H9 (cell line): Measurements from ENCODE around the gene DSG4. TPM values are rescaled to one million over a fixed set of nuclear protein-coding genes. Genes with fewer than 3 reads are reported as not detected.

Experiments used
- DNase-seq: peaks from one replicate; pipeline ENCODE4 v3.0.0-alpha.2; 2017
- H2AFZ ChIP-seq: one replicate; pipeline ENCODE4 v1.6.1; 2013; ENCODE audit warnings: mild to moderate bottlenecking, low read length, control low read depth, moderate library complexity
- H2AK5ac ChIP-seq: 2 replicates; pipeline ENCODE4 v1.6.1; 2013; ENCODE audit warnings: low read length, control low read depth, mixed read lengths; ENCODE audit not compliant: insufficient read length
- H2BK120ac ChIP-seq: one replicate; pipeline ENCODE4 v1.6.1; 2013; ENCODE audit warnings: low read depth, mild to moderate bottlenecking, low read length, control low read depth, inconsistent platforms; ENCODE audit not compliant: poor library complexity, severe bottlenecking
- H2BK12ac ChIP-seq: 2 replicates; pipeline ENCODE4 v1.6.1; 2013; ENCODE audit warnings: low read length, control low read depth, mixed read lengths, low read depth; ENCODE audit not compliant: insufficient read length
- H2BK15ac ChIP-seq: 2 replicates; pipeline ENCODE4 v1.6.1; 2013; ENCODE audit warnings: low read depth, low read length, control low read depth
- H2BK20ac ChIP-seq: one replicate; pipeline ENCODE4 v1.6.1; 2013; ENCODE audit warnings: low read depth, mild to moderate bottlenecking, low read length, control low read depth, inconsistent platforms; ENCODE audit not compliant: poor library complexity, severe bottlenecking
- H2BK5ac ChIP-seq: 2 replicates; pipeline ENCODE4 v1.6.1; 2013; ENCODE audit warnings: low read length, control low read depth, mixed read lengths; ENCODE audit not compliant: insufficient read length
- H3K14ac ChIP-seq: 2 replicates; pipeline ENCODE4 v1.6.1; 2013; ENCODE audit warnings: low read length, control low read depth; ENCODE audit not compliant: insufficient read depth
- H3K18ac ChIP-seq: 2 replicates; pipeline ENCODE4 v1.6.1; 2013; ENCODE audit warnings: low read depth, mild to moderate bottlenecking, mixed read lengths, low read length, control low read depth; ENCODE audit not compliant: insufficient read length
- H3K23ac ChIP-seq: 2 replicates; pipeline ENCODE4 v1.6.1; 2013; ENCODE audit warnings: low read length, control low read depth, mixed read lengths, low read depth; ENCODE audit not compliant: insufficient read length
- H3K23me2 ChIP-seq: 2 replicates; pipeline ENCODE4 v1.6.1; 2013; ENCODE audit warnings: low read depth, mild to moderate bottlenecking, mixed read lengths, low read length, control low read depth; ENCODE audit not compliant: insufficient read length, poor library complexity, severe bottlenecking
- H3K27ac ChIP-seq: 2 replicates; pipeline ENCODE4 v1.5.1; 2013; ENCODE audit warnings: low read length, control low read depth, mixed read lengths, low read depth; ENCODE audit not compliant: insufficient read length
- H3K27me3 ChIP-seq: 2 replicates; pipeline ENCODE4 v1.6.1; 2013; ENCODE audit warnings: low read length, control low read depth, inconsistent platforms; ENCODE audit not compliant: insufficient read depth
- H3K4ac ChIP-seq: 2 replicates; pipeline ENCODE4 v1.6.1; 2013; ENCODE audit warnings: low read depth, mild to moderate bottlenecking, control low read depth, inconsistent platforms, low read length, moderate library complexity
- H3K4me1 ChIP-seq: 2 replicates; pipeline ENCODE4 v1.6.1; 2013; ENCODE audit warnings: low read length, control low read depth, inconsistent platforms; ENCODE audit not compliant: insufficient read depth
- H3K4me2 ChIP-seq: 2 replicates; pipeline ENCODE4 v1.6.1; 2013; ENCODE audit warnings: low read length, control low read depth, mixed read lengths; ENCODE audit not compliant: insufficient read length, insufficient read depth
- H3K56ac ChIP-seq: 2 replicates; pipeline ENCODE4 v1.6.1; 2013; ENCODE audit warnings: low read depth, mild to moderate bottlenecking, mixed read lengths, low read length, control low read depth; ENCODE audit not compliant: insufficient read length
- H3K79me1 ChIP-seq: 2 replicates; pipeline ENCODE4 v1.6.1; 2013; ENCODE audit warnings: low read depth, mild to moderate bottlenecking, moderate library complexity, low read length, control low read depth, inconsistent platforms; ENCODE audit not compliant: insufficient read depth, poor library complexity, severe bottlenecking
- H3K79me2 ChIP-seq: 2 replicates; pipeline ENCODE4 v1.6.1; 2013; ENCODE audit warnings: low read length, control low read depth, inconsistent platforms; ENCODE audit not compliant: insufficient read depth
- H3K9ac ChIP-seq: 2 replicates; pipeline ENCODE4 v1.6.1; 2013; ENCODE audit warnings: low read length, control low read depth, mixed read lengths; ENCODE audit not compliant: insufficient read length; ENCODE audit errors: extremely low read depth
- H3K9me3 ChIP-seq: one replicate; pipeline ENCODE4 v1.6.1; 2013; ENCODE audit warnings: low read depth, low read length, inconsistent platforms; ENCODE audit not compliant: control insufficient read depth
- H3T11ph ChIP-seq: one replicate; pipeline ENCODE4 v1.6.1; 2013; ENCODE audit warnings: mild to moderate bottlenecking, low read length, control low read depth, inconsistent platforms
- H4K20me1 ChIP-seq: one replicate; pipeline ENCODE4 v1.6.1; 2013; ENCODE audit not compliant: control insufficient read depth, insufficient read length, insufficient read depth
- H4K5ac ChIP-seq: 2 replicates; pipeline ENCODE4 v1.6.1; 2013; ENCODE audit warnings: low read depth, mild to moderate bottlenecking, mixed read lengths, low read length, control low read depth; ENCODE audit not compliant: insufficient read length
- H4K8ac ChIP-seq: replicated peaks from 2 replicates; pipeline ENCODE4 v1.6.1; 2013; ENCODE audit warnings: low read length, control low read depth, mixed read lengths, low read depth; ENCODE audit not compliant: insufficient read length
- H4K91ac ChIP-seq: 2 replicates; pipeline ENCODE4 v1.6.1; 2013; ENCODE audit warnings: low read depth, mild to moderate bottlenecking, moderate library complexity, mixed read lengths, low read length, control low read depth; ENCODE audit not compliant: insufficient read length
- H3K27ac Mint-ChIP-seq, 3 experiments: 2 replicates in 2 of 3; 3 replicates in 1 of 3; pipeline ENCODE4 v1.8.0; 2020 to 2021; ENCODE audit warnings: mixed read lengths in 3 of 3, mild to moderate bottlenecking in 1 of 3, moderate library complexity in 1 of 3
- H3K27me3 Mint-ChIP-seq: 2 replicates; pipeline ENCODE4 v1.8.0; 2021; ENCODE audit warnings: low read depth, mild to moderate bottlenecking, moderate library complexity, mixed read lengths
- H3K36me3 Mint-ChIP-seq, 3 experiments: 2 replicates in 2 of 3; 3 replicates in 1 of 3; pipeline ENCODE4 v1.8.0; 2020 to 2021; ENCODE audit warnings: low read depth in 3 of 3, mixed read lengths in 3 of 3; ENCODE audit not compliant: insufficient read depth in 1 of 3
- H3K4me1 Mint-ChIP-seq, 2 experiments: 2 replicates each; pipeline ENCODE4 v1.8.0; 2020; ENCODE audit warnings: mixed read lengths in 2 of 2
- H3K4me3 Mint-ChIP-seq, 2 experiments: 2 replicates in 1 of 2; 3 replicates in 1 of 2; pipeline ENCODE4 v1.8.0; 2020 to 2021; ENCODE audit warnings: mild to moderate bottlenecking in 2 of 2, mixed read lengths in 2 of 2, moderate library complexity in 1 of 2
- H3K9me3 Mint-ChIP-seq, 2 experiments: 2 replicates in 1 of 2; 3 replicates in 1 of 2; pipeline ENCODE4 v1.8.0; 2020; ENCODE audit warnings: mild to moderate bottlenecking in 2 of 2, mixed read lengths in 2 of 2, moderate library complexity in 1 of 2
- WGBS: extraction: QIAGEN DNeasy Blood & Tissue Kit; methylation state at CpG from one replicate; pipeline ENCODE4 v1.1.7; 2013; ENCODE audit warnings: missing lambda C conversion rate, low lambda C conversion rate, mixed read lengths; ENCODE audit not compliant: insufficient read length; ENCODE audit errors: extremely low coverage; 5-methylcytosine and 5-hydroxymethylcytosine counted together
- total RNA-seq: library from RNA; stranded (reverse); gene quantifications from 2 replicates; pipeline ENCODE4 v1.2.1, GENCODE V29; 2021
- TF ChIP-seq, protein P1 (sequence below): fragments of 200-600 bp; sonication (generic); conservative IDR thresholded peaks from 3 replicates; pipeline ENCODE4 v1.8.0; 2021; ENCODE audit warnings: antibody characterized with exemption, mild to moderate bottlenecking

Gene DSG4
- total RNA-seq, 1 experiment from 2014 or later: not detected

- no peaks in the 10 kb centered on the region for H3K79me2 ChIP-seq
These were observed 51.6 kb downstream of the DSG4 start for GRCh38 chr18:31428211-31428610.

More at GRCh38 chr18:31428211-31428610, 51.6 kb downstream of the DSG4 start:
- no peak overlapping the region for H3K14ac ChIP-seq
- no peak overlapping the region for H4K91ac ChIP-seq
- no peak overlapping the region for H3K27ac ChIP-seq
- no peak overlapping the region for H3K56ac ChIP-seq
- no peaks in the 10 kb centered on the region for H3K4me1 ChIP-seq
- H2BK12ac ChIP-seq: no peak overlapping the region
- no peak overlapping the region for H2AK5ac ChIP-seq
- no peak overlapping the region for H2BK15ac ChIP-seq
- no peak overlapping the region for H4K8ac ChIP-seq
- no peaks in the 10 kb centered on the region for H3K9me3 ChIP-seq
- no peak overlapping the region for H3T11ph ChIP-seq
- no peaks in the 10 kb centered on the region for H4K20me1 ChIP-seq
- no peaks in the 10 kb centered on the region for H3K23me2 ChIP-seq
- H3K79me1 ChIP-seq: no peaks in the 10 kb centered on the region
- no CpG with 5 or more reads among the region's 1 CpG for WGBS
- H2BK20ac ChIP-seq: no peak overlapping the region
- no peak overlapping the region for H3K23ac ChIP-seq
- Mint-ChIP-seq H3K36me3 (peaks cover 0 to 15% (median 8%) of the 10 kb centered on the region in 3 experiments; a peak in 3 of 7 replicates), H3K27ac (no peak overlapping the region), H3K4me3 (no peak overlapping the region), H3K27me3 (no peaks in the 10 kb centered on the region), H3K4me1 (peaks cover 9 to 10% of the 10 kb centered on the region in 2 experiments), H3K9me3 (peaks cover 0 to 8% of the 10 kb centered on the region in 2 experiments; a peak in 2 of 5 replicates)
- H2BK120ac ChIP-seq: no peak overlapping the region
- no peaks in the 10 kb centered on the region for H3K27me3 ChIP-seq
- H3K4ac ChIP-seq: no peak overlapping the region
- H3K18ac ChIP-seq: no peak overlapping the region
- H2AFZ ChIP-seq: no peak overlapping the region
- TF ChIP-seq, protein P1, sequence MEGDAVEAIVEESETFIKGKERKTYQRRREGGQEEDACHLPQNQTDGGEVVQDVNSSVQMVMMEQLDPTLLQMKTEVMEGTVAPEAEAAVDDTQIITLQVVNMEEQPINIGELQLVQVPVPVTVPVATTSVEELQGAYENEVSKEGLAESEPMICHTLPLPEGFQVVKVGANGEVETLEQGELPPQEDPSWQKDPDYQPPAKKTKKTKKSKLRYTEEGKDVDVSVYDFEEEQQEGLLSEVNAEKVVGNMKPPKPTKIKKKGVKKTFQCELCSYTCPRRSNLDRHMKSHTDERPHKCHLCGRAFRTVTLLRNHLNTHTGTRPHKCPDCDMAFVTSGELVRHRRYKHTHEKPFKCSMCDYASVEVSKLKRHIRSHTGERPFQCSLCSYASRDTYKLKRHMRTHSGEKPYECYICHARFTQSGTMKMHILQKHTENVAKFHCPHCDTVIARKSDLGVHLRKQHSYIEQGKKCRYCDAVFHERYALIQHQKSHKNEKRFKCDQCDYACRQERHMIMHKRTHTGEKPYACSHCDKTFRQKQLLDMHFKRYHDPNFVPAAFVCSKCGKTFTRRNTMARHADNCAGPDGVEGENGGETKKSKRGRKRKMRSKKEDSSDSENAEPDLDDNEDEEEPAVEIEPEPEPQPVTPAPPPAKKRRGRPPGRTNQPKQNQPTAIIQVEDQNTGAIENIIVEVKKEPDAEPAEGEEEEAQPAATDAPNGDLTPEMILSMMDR: no peak
- no peak for DNase-seq
- no peak overlapping the region for H3K4me2 ChIP-seq
- no peak overlapping the region for H4K5ac ChIP-seq
- H3K9ac ChIP-seq: no peak overlapping the region
- H2BK5ac ChIP-seq: no peak overlapping the region
